BLaER1 treated with 17β-estradiol and CSF1 and Interleukin-3, amounts not matched to agents 10 nM and 100 nM (cell line): ENCODE measurements around the gene TFCP2.
A peak's percentile ranks its signal among the peaks of the same experiment; 100 is the strongest.

Experiments
- H3K27ac ChIP-seq, 11 experiments: shearing (Covaris generic); formaldehyde crosslinking; 2 replicates each; pipeline ENCODE4 v1.8.1; 2022
- H3K27me3 ChIP-seq, 11 experiments: shearing (Covaris generic); formaldehyde crosslinking; 2 replicates each; pipeline ENCODE4 v1.8.1; 2022
- H3K36me3 ChIP-seq, 11 experiments: shearing (Covaris generic); formaldehyde crosslinking; 2 replicates each; pipeline ENCODE4 v1.8.1; 2022
- H3K4me1 ChIP-seq, 10 experiments: shearing (Covaris generic); formaldehyde crosslinking; 2 replicates each; pipeline ENCODE4 v1.8.1; 2022
- H3K4me2 ChIP-seq, 11 experiments: shearing (Covaris generic); formaldehyde crosslinking; 2 replicates each; pipeline ENCODE4 v1.8.1; 2022
- H3K4me3 ChIP-seq, 10 experiments: shearing (Covaris generic); formaldehyde crosslinking; 2 replicates each; pipeline ENCODE4 v1.8.1; 2022
- H3K9ac ChIP-seq, 11 experiments: shearing (Covaris generic); formaldehyde crosslinking; 2 replicates each; pipeline ENCODE4 v1.8.1; 2022
- H3K9me3 ChIP-seq, 11 experiments: shearing (Covaris generic); formaldehyde crosslinking; replicated peaks in 1 of 11; 2 replicates each; pipeline ENCODE4 v1.8.1; 2022
- H4K20me1 ChIP-seq, 11 experiments: shearing (Covaris generic); formaldehyde crosslinking; 2 replicates each; pipeline ENCODE4 v1.8.1; 2022
- Cebpa-rat ChIP-seq, 11 experiments: shearing (Covaris generic); IDR thresholded peaks; 2 replicates each; pipeline ENCODE4 v1.8.1; 2022

TFCP2 gene

GRCh38 chr12:51188359-51189051 lies 15.6 kb upstream of the TFCP2 start:
- H3K4me2 ChIP-seq = peak overlapping the region in 6 of 11 experiments; percentile 0 to 59 (median 13); a peak in 7 of 22 replicates
- H3K4me1 ChIP-seq = peaks cover 15 to 24% (median 21%) of the 10 kb centered on the region in 10 experiments
- no peaks in the 10 kb centered on the region; a peak in 1 of 22 replicates for H3K36me3 ChIP-seq
- H3K9me3 ChIP-seq = no peaks in the 10 kb centered on the region
- no peaks in the 10 kb centered on the region for H3K27me3 ChIP-seq
- no peak overlapping the region for H3K9ac ChIP-seq
- no peak overlapping the region for H3K27ac ChIP-seq
- H3K4me3 ChIP-seq = no peak overlapping the region
- TF ChIP-seq Cebpa-rat (IDR thresholded peaks at IDR 0.05) = no peak
- H4K20me1 ChIP-seq = no peaks in the 10 kb centered on the region

- Histone ChIP-seq H3K36me3 (no peaks in the 10 kb centered on the region; a peak in 1 of 22 replicates), H3K27ac (no peak overlapping the region), H3K9me3 (no peaks in the 10 kb centered on the region), H3K9ac (no peak overlapping the region), H4K20me1 (no peaks in the 10 kb centered on the region), H3K4me1 (peaks cover 15 to 24% (median 21%) of the 10 kb centered on the region in 10 experiments), H3K27me3 (no peaks in the 10 kb centered on the region), H3K4me3 (no peak overlapping the region), H3K4me2 (peak overlapping the region in 9 of 11 experiments; percentile 22 to 64 (median 47); a peak in 16 of 22 replicates)
- no peak for TF ChIP-seq Cebpa-rat (IDR thresholded peaks at IDR 0.05)
Measured at GRCh38 chr12:51187370-51187987, 14.5 kb upstream of the TFCP2 start.

- Histone ChIP-seq H4K20me1 (no peaks in the 10 kb centered on the region), H3K9ac (peak overlapping the region in 2 of 11 experiments; percentile 1 to 20; a peak in 2 of 22 replicates), H3K36me3 (no peaks in the 10 kb centered on the region; a peak in 1 of 22 replicates), H3K4me2 (peak overlapping the region in 10 of 11 experiments; percentile 9 to 64 (median 42); a peak in 14 of 22 replicates), H3K4me3 (no peak overlapping the region), H3K27me3 (no peaks in the 10 kb centered on the region), H3K27ac (peak overlapping the region in 1 of 11 experiments; percentile 30; a peak in 2 of 22 replicates), H3K9me3 (no peaks in the 10 kb centered on the region), H3K4me1 (peaks cover 15 to 24% (median 21%) of the 10 kb centered on the region in 10 experiments)
- no peak for TF ChIP-seq Cebpa-rat (IDR thresholded peaks at IDR 0.05)
Measured at GRCh38 chr12:51186465-51187085, 13.6 kb upstream of the TFCP2 start.

- Histone ChIP-seq H3K9ac (no peak overlapping the region), H3K27me3 (no peaks in the 10 kb centered on the region), H3K4me2 (no peak overlapping the region), H3K4me3 (no peak overlapping the region), H3K9me3 (no peaks in the 10 kb centered on the region), H3K27ac (no peak overlapping the region), H3K4me1 (peaks cover 15 to 24% (median 21%) of the 10 kb centered on the region in 10 experiments), H3K36me3 (no peaks in the 10 kb centered on the region; a peak in 1 of 22 replicates), H4K20me1 (no peaks in the 10 kb centered on the region)
- TF ChIP-seq Cebpa-rat (IDR thresholded peaks at IDR 0.05) = no peak
Measured at GRCh38 chr12:51185171-51185717, 12.3 kb upstream of the TFCP2 start.

- H3K9ac ChIP-seq = no peak overlapping the region
- H3K27me3 ChIP-seq = no peaks in the 10 kb centered on the region
- H3K4me2 ChIP-seq = no peak overlapping the region
- no peaks in the 10 kb centered on the region for H3K9me3 ChIP-seq
- H3K4me1 ChIP-seq = peaks cover 15 to 24% (median 20%) of the 10 kb centered on the region in 10 experiments
- H3K27ac ChIP-seq = no peak overlapping the region
- H4K20me1 ChIP-seq = no peaks in the 10 kb centered on the region
- TF ChIP-seq Cebpa-rat (IDR thresholded peaks at IDR 0.05) = no peak
- no peak overlapping the region for H3K4me3 ChIP-seq
- H3K36me3 ChIP-seq = no peaks in the 10 kb centered on the region
Measured at GRCh38 chr12:51183816-51184215, 10.9 kb upstream of the TFCP2 start.

- Histone ChIP-seq H3K27ac (no peak overlapping the region), H4K20me1 (no peaks in the 10 kb centered on the region), H3K9ac (no peak overlapping the region), H3K27me3 (no peaks in the 10 kb centered on the region), H3K36me3 (no peaks in the 10 kb centered on the region), H3K4me1 (peaks cover 14 to 20% (median 17%) of the 10 kb centered on the region in 10 experiments), H3K9me3 (no peaks in the 10 kb centered on the region), H3K4me2 (no peak overlapping the region), H3K4me3 (no peak overlapping the region)
- TF ChIP-seq Cebpa-rat (IDR thresholded peaks at IDR 0.05) = no peak
Measured at GRCh38 chr12:51183349-51183748, 10.4 kb upstream of the TFCP2 start.

- Histone ChIP-seq H3K27me3 (no peaks in the 10 kb centered on the region), H3K9ac (no peak overlapping the region), H3K27ac (no peak overlapping the region), H4K20me1 (no peaks in the 10 kb centered on the region), H3K4me3 (no peak overlapping the region), H3K4me1 (peaks cover 1 to 6% (median 2%) of the 10 kb centered on the region in 10 experiments; a peak in 14 of 20 replicates), H3K9me3 (no peaks in the 10 kb centered on the region), H3K4me2 (no peak overlapping the region), H3K36me3 (no peaks in the 10 kb centered on the region)
- TF ChIP-seq Cebpa-rat (IDR thresholded peaks at IDR 0.05) = no peak
Measured at GRCh38 chr12:51181558-51181957, 8.6 kb upstream of the TFCP2 start.

- peaks cover 0 to 17% (median under 1%) of the 10 kb centered on the region in 10 experiments; a peak in 8 of 20 replicates for H3K4me1 ChIP-seq
- no peak overlapping the region for H3K9ac ChIP-seq
- no peaks in the 10 kb centered on the region for H3K36me3 ChIP-seq
- H3K27me3 ChIP-seq = peaks cover 4 to 7% (median 6%) of the 10 kb centered on the region in 11 experiments
- H3K27ac ChIP-seq = no peak overlapping the region
- no peaks in the 10 kb centered on the region for H4K20me1 ChIP-seq
- H3K4me3 ChIP-seq = no peak overlapping the region
- peaks cover 2 to 6% (median 5%) of the 10 kb centered on the region in 11 experiments; a peak in 19 of 22 replicates for H3K9me3 ChIP-seq
- TF ChIP-seq Cebpa-rat (IDR thresholded peaks at IDR 0.05) = no peak
- no peak overlapping the region for H3K4me2 ChIP-seq
Measured at GRCh38 chr12:51177897-51178296, 5.0 kb upstream of the TFCP2 start.

- no peaks in the 10 kb centered on the region for H3K36me3 ChIP-seq
- H3K9me3 ChIP-seq = peaks cover 4 to 18% (median 16%) of the 10 kb centered on the region in 11 experiments; a peak in 20 of 22 replicates
- no peak overlapping the region for H3K9ac ChIP-seq
- H3K4me1 ChIP-seq = peaks cover 0 to 29% (median 3%) of the 10 kb centered on the region in 10 experiments; a peak in 8 of 20 replicates
- no peak overlapping the region for H3K4me3 ChIP-seq
- no peaks in the 10 kb centered on the region for H4K20me1 ChIP-seq
- peak overlapping the region in 1 of 11 experiments; percentile 46; a peak in 2 of 22 replicates for H3K27ac ChIP-seq
- TF ChIP-seq Cebpa-rat (IDR thresholded peaks at IDR 0.05) = no peak
- peak overlapping the region in 3 of 11 experiments; percentile 33 to 61 (median 58); a peak in 3 of 22 replicates for H3K4me2 ChIP-seq
- peaks cover 16 to 27% (median 25%) of the 10 kb centered on the region in 11 experiments for H3K27me3 ChIP-seq
Measured at GRCh38 chr12:51174501-51174900, 1.6 kb upstream of the TFCP2 start.
